ENCODE measurements around the gene GSTCD. TPM values are rescaled to one million over a fixed set of nuclear protein-coding genes. Genes with fewer than 3 reads are reported as not detected.

The GSTCD gene
- total RNA-seq, 4 donors from 2014 or later: 8.2 to 19.6 (median 11.4) TPM

DNA sequence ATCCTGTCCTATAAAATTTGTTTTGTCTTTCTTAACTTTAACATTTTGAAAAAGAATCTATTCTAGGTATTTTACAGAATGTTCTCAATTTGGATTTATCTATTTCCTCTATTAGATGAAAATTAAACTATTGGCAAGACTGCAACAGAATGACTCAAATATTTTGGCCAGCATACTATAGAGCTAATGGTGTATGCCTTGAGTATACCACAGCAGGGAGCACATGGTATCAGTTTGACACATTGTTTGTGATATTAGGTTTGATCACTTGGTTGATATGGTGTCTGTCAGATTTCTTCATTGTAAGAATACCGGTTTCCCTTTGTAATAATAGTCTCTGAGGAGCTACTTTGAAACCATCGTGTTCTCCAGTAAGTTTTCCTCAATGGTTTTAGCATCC lies 98.9 kb downstream of the GSTCD start:
- H3K9me3 ChIP-seq: no peaks in the 10 kb centered on the region
- no peak overlapping the region for H3K4me3 ChIP-seq
- 88% methylated on average over 2 of the region's 2 CpGs for WGBS
- H3K36me3 ChIP-seq: no peaks in the 10 kb centered on the region
- H3K4me1 ChIP-seq: no peaks in the 10 kb centered on the region
- no peak for TF ChIP-seq POLR2A (IDR thresholded peaks at IDR 0.05)
- no peak for TF ChIP-seq POLR2AphosphoS5 (IDR thresholded peaks at IDR 0.05)
- no peak for TF ChIP-seq CTCF (IDR thresholded peaks at IDR 0.05)
- TF ChIP-seq EP300 (IDR thresholded peaks at IDR 0.05): no peak
- H3K27me3 ChIP-seq: no peaks in the 10 kb centered on the region
- no peak overlapping the region for H3K27ac ChIP-seq
- DNase-seq (ENCODE audit: low spot score in 2 of 2): no peak

GRCh38 chr4:105808030-105808749 lies 99.6 kb downstream of the GSTCD start:
- Histone ChIP-seq H3K36me3 (no peaks in the 10 kb centered on the region), H3K4me1 (no peaks in the 10 kb centered on the region), H3K9me3 (no peaks in the 10 kb centered on the region), H3K27me3 (no peaks in the 10 kb centered on the region), H3K27ac (no peak overlapping the region), H3K4me3 (no peak overlapping the region)
- no peak for DNase-seq (ENCODE audit: low spot score in 2 of 2)
- 69% methylated on average over 3 of the region's 3 CpGs for WGBS
- TF ChIP-seq POLR2A (IDR thresholded peaks at IDR 0.05): no peak
- TF ChIP-seq EP300 (IDR thresholded peaks at IDR 0.05): no peak
- TF ChIP-seq CTCF (IDR thresholded peaks at IDR 0.05): no peak
- TF ChIP-seq POLR2AphosphoS5 (IDR thresholded peaks at IDR 0.05): no peak

GRCh38 chr4:105808750-105809041 lies 100.1 kb downstream of the GSTCD start:
- Histone ChIP-seq H3K27ac (no peak overlapping the region), H3K4me1 (no peaks in the 10 kb centered on the region), H3K27me3 (no peaks in the 10 kb centered on the region), H3K4me3 (no peak overlapping the region), H3K9me3 (no peaks in the 10 kb centered on the region), H3K36me3 (no peaks in the 10 kb centered on the region)
- no peak for DNase-seq (ENCODE audit: low spot score in 2 of 2)
- TF ChIP-seq CTCF (IDR thresholded peaks at IDR 0.05) (no peak), POLR2AphosphoS5 (IDR thresholded peaks at IDR 0.05) (no peak), EP300 (IDR thresholded peaks at IDR 0.05) (no peak), POLR2A (IDR thresholded peaks at IDR 0.05) (no peak)
- 70% methylated on average over 3 of the region's 3 CpGs for WGBS

- TF ChIP-seq EP300 (IDR thresholded peaks at IDR 0.05) (no peak), CTCF (IDR thresholded peaks at IDR 0.05) (no peak), POLR2AphosphoS5 (IDR thresholded peaks at IDR 0.05) (no peak), POLR2A (IDR thresholded peaks at IDR 0.05) (no peak)
- no peak overlapping the region for H3K4me3 ChIP-seq
- 71% methylated on average over 1 of the region's 1 CpG for WGBS
Measured at GRCh38 chr4:105815701-105816100, 107.1 kb downstream of the GSTCD start.

GRCh38 chr4:105822061-105822460 lies 113.5 kb downstream of the GSTCD start:
- Histone ChIP-seq H3K27ac (no peak overlapping the region), H3K4me1 (no peaks in the 10 kb centered on the region), H3K36me3 (no peaks in the 10 kb centered on the region), H3K9me3 (no peaks in the 10 kb centered on the region), H3K27me3 (no peaks in the 10 kb centered on the region), H3K4me3 (no peak overlapping the region)
- TF ChIP-seq EP300 (IDR thresholded peaks at IDR 0.05) (no peak), CTCF (IDR thresholded peaks at IDR 0.05) (no peak), POLR2AphosphoS5 (IDR thresholded peaks at IDR 0.05) (no peak), POLR2A (IDR thresholded peaks at IDR 0.05) (no peak)
- DNase-seq (ENCODE audit: low spot score in 2 of 2): no peak

More at GRCh38 chr4:105815701-105816100, 107.1 kb downstream of the GSTCD start:
- Histone ChIP-seq H3K27ac (no peak overlapping the region), H3K4me1 (no peaks in the 10 kb centered on the region), H3K9me3 (no peaks in the 10 kb centered on the region), H3K36me3 (no peaks in the 10 kb centered on the region), H3K27me3 (no peaks in the 10 kb centered on the region)
- no peak for DNase-seq (ENCODE audit: low spot score in 2 of 2)
